ENCODE measurements around the gene RABGAP1L.
"Not testable (repeated sequence)": the region's sequence is repeated elsewhere in the genome, so short reads cannot be mapped to it uniquely, and the experiment has no call there.

Gene RABGAP1L

GRCh38 chr1:174543421-174543820, 384.1 kb downstream of the RABGAP1L start:
- in situ Hi-C loops (cut with MboI; ENCODE audit: low sequenced_read_pairs): not testable (repeated sequence)

DNA sequence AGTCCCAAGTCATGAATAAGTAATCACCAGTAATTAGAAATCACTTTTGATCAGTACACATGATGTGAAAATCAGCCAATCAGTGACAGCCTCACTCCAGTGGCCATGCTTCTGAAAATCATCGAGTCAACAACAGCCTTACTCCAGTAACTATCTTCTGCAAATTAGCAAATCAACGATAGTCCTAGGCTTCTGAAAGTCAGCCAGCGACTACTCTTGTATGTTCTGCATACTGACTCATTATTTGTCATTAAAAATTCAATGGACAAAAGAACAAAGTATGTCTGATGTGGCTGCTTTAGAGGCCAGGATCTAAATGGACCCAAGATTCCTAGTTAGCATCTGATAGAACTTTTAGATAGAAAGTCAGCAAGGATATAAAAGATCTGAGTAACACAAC, 391.0 kb downstream of the RABGAP1L start:
- in situ Hi-C loops (cut with MboI; ENCODE audit: low sequenced_read_pairs): no loop called here

DNA sequence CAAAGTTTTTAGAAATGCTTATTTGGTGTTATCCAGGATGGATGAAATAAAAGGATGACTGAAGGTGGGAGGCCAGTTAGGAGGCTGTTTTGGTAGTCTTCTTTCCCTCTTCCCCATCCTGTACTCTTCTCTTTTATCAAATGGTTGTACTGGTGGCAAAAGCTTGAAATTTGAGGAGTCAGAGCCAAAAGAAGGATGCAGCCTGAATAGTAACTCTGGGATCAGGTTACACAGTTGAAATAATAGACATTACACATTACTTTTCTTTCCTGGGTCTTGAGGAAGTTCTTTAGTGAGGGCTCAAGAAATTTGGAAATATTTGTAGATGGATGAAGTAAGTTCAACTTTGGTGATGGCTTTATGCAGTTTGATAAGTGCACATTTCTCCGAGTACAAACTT, 397.1 kb downstream of the RABGAP1L start:
- in situ Hi-C loops (cut with MboI; ENCODE audit: low sequenced_read_pairs): no loop called here

- in situ Hi-C loops (cut with MboI; ENCODE audit: low sequenced_read_pairs): no loop called here
Measured at GRCh38 chr1:174568551-174568950, 409.2 kb downstream of the RABGAP1L start.

GRCh38 chr1:174569240-174569639, 409.9 kb downstream of the RABGAP1L start:
- in situ Hi-C loops (cut with MboI; ENCODE audit: low sequenced_read_pairs): no loop called here

GRCh38 chr1:174572771-174573170, 413.5 kb downstream of the RABGAP1L start:
- in situ Hi-C loops (cut with MboI; ENCODE audit: low sequenced_read_pairs): no loop called here

DNA sequence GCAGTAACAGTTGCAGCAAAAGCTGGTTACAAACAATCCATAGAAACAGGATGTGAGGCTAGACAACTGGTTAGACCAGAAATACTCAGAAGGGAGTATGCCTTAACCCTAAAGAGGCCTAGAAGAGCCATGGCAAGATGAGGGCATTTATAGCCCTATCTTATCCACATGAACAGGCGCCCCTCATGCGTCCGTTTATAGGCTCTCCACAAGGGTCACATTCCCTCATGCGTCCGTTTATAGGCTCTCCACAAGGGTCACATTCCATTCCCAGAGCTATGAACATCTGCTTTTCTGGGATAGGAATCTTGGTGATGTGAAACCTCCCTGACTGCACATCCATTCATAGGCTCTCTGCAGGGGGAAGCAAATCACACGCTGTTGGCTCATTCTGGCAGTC, 416.8 kb downstream of the RABGAP1L start:
- in situ Hi-C loops (cut with MboI; ENCODE audit: low sequenced_read_pairs): not testable (repeated sequence)

- in situ Hi-C loops (cut with MboI; ENCODE audit: low sequenced_read_pairs): no loop called here
Measured at GRCh38 chr1:174577681-174578080, 418.4 kb downstream of the RABGAP1L start.

GRCh38 chr1:174580801-174581200, 421.5 kb downstream of the RABGAP1L start:
- in situ Hi-C loops (cut with MboI; ENCODE audit: low sequenced_read_pairs): no loop called here

DNA sequence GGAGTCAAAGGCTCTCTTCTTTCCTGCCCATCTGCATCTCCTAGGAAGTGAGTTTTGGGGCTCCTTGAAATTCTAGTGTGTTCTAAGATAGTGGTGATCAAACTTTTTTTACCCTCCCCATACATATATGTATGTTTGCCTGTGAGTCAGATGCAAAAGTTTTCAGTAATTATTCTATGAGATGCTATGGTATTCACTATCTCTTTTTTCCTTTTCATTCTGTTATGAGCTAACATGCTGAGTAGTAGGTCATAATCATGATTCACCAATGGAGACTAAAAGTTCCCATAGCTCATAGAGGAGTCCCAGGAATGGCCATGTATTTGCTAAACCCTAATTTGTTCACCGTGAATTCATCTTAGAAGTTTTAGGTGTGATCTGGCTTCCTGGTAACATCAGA, 424.0 kb downstream of the RABGAP1L start:
- in situ Hi-C loops (cut with MboI; ENCODE audit: low sequenced_read_pairs): no loop called here

DNA sequence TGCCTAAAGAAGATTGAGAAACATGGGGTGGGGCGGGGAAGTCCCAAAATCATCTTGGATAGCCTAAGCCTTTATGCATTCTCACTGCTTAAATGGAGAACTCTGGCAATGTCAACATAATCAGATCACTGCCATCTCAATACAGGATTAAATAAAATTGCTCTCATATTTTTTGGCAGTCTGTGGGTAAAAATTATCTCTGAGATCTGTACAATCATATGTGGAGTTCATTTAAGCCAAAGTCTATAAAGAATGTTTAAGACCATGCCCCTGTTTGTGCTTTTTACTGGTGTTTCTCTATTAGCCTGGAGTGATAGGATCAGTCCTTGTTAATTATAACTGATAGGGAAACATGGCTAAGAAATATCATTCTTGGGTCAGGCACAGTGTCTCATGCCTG, 424.8 kb downstream of the RABGAP1L start:
- in situ Hi-C loops (cut with MboI; ENCODE audit: low sequenced_read_pairs): no loop called here

DNA sequence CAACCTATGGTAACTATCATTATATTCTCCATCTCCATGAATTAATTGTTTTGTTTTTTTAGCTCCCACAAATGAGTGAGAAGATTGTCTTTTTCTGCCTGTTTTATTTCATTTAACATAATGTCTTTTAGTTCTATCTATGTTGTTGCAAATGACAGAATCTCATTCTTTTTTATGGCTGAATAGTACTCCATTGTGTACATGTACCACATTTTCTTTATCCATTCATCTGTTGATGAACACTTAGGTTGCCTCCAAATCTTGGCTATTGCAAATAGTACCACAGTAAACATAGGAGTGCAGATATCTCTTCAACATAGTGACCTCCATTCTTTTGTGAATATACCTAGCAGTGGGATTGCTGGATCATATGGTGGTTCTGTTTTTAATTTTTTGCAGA, 429.3 kb downstream of the RABGAP1L start:
- in situ Hi-C loops (cut with MboI; ENCODE audit: low sequenced_read_pairs): not testable (repeated sequence)

- in situ Hi-C loops (cut with MboI; ENCODE audit: low sequenced_read_pairs): no loop called here
Measured at GRCh38 chr1:174605198-174605597, 445.9 kb downstream of the RABGAP1L start.

- in situ Hi-C loops (cut with MboI; ENCODE audit: low sequenced_read_pairs): no loop called here
Measured at GRCh38 chr1:174606471-174606870, 447.2 kb downstream of the RABGAP1L start.

DNA sequence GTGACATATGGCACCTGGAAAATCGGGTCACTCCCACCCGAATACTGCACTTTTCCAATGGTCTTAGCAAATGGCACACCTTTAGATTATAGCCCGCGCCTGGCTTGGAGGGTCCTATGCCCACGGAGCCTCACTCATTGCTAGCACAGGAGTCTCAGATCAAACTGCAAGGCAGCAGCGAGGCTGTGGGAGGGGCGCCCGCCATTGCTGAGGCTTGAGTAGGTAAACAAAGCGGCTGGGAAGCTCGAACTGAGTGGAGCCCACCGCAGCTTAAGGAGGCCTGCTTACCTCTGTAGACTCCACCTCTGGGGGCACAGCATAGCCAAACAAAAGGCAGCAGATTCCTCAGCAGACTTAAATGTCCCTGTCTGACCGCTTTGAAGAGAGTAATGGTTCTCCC, 458.6 kb downstream of the RABGAP1L start:
- in situ Hi-C loops (cut with MboI; ENCODE audit: low sequenced_read_pairs): not testable (repeated sequence)

DNA sequence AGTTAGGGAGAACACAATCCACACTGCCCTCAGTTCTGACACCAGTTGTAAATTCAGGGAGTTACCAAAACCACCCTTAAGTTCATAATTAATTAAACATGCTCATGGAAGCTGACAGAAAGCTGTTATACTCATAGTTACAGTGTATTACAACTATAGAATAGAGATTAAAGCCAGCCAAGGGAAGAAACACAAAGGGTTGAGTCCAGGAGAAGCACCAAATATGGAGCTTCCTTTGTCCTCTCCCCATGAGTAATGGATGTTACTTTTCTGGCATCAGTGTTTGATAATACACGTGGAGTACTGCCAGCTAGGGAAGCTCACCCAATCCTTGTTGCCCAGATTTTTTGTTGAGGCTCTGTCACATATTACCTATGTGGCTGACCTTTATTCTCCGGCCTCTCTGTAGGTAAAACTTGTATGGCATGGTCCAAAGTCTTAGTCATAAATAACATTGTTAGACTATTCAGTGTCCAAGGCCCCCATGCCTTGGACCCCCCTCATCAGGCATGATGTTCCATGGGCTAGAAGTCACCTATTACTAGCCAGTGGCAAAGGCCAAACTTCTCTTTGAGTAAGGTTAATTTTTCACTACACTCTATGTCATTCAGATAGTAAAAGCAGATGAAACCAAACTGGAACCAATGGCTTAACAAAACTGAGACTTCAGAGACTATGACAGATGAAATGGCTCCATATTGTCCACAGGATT, 464.2 kb downstream of the RABGAP1L start:
- in situ Hi-C loops (cut with MboI; ENCODE audit: low sequenced_read_pairs): no loop called here

DNA sequence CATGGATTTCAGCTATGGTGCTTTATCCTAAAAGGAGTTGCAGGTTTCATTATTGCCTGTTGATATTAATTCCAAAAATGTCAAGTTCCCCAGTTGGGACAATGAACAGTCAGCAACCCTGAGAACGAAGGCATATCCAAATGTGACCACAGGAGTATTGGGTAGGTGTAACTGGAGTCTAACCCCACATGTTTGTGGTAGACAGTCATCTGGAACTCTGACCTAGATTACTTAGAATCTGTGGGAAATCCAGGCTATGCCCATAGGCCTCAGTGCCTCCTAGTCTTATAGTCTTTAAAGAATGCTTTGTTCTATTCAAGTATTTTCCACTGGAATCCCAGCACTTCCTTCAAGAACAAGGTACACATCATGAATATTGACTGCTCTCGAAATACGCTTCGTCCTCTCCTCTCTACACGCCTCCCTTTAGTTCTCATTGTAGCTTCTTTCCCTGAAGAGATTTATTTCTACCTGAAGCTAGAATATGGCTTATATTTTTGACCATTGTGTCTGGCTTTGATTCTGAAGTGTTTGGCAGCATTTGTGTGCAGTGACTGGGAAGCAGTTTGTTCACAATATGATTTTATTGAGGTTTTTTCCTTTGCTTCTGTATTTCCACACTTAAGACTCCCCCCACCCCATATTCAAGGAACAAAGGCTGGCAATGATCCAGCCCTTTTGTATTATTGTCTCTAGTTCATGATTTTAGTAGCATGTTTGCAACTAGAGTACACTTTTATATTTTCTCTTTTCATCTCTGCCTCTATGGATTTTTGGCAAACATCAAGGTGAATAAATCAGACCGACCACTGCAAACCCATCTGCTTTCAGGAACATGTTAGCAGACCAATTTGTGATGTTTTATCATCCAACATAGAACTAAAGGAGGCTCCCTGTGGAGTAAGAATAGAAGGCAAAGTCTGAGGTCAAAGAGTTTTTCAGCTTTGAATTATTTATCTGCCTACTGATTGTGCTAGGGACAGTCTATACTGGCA, 467.0 kb downstream of the RABGAP1L start:
- in situ Hi-C loops (cut with MboI; ENCODE audit: low sequenced_read_pairs): no loop called here

DNA sequence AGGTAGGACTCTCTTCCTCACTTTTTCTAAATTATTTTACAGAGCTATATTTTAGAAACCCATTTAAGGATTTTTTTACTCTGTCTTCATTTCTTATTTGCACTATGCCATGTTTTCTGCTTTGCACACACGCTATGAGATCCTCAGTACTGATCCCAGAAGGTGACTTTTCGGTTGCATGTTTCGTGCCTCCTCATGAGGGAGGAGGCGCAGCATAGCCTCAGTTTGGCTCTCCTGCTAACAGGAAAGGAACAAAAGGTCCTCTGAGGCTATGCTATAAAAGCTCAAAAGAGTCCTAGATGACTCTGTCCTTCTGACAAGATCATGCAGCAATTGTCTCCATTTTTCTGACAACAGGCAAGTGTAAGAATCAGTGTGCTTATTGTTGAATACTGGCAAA, 478.2 kb downstream of the RABGAP1L start:
- in situ Hi-C loops (cut with MboI; ENCODE audit: low sequenced_read_pairs): no loop called here

DNA sequence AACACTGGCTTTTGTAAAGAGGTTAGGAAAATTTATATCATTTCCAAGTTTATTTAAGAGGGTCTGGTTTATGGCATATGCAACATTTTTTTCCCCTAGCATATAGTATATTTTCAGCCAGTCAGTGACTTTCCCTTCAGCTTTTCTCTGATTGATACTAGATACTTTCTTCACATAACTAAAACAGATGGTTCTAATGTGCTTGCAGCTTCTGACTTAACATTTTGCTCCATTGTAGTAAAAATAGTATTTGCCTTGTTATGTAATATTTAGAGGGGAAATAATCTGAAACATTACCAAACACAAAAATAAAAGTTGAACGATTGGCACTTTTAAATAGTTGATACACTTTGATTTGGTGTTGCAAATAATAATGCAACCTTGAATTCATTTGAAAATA, 480.1 kb downstream of the RABGAP1L start:
- in situ Hi-C loops (cut with MboI; ENCODE audit: low sequenced_read_pairs): no loop called here

DNA sequence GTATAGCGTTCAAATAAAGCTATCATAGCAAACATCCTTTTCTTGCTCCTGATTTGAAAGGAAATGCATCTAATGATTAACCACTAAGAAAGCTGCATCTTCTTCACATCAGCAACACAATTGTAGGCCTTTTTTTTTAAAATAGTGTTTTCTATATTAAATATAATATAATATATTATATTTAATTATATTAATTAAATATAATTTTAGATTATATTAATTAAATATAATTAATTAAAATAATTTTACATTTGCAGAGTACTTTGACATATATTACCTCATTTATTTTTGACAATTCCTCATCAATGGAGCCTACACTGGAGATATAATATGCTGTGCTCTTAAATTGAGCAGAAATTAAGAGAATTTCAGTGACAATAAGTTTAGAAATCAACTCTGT, 481.5 kb downstream of the RABGAP1L start:
- in situ Hi-C loops (cut with MboI; ENCODE audit: low sequenced_read_pairs): no loop called here

- in situ Hi-C loops (cut with MboI; ENCODE audit: low sequenced_read_pairs): no loop called here
Measured at GRCh38 chr1:174642393-174642792, 483.1 kb downstream of the RABGAP1L start.

DNA sequence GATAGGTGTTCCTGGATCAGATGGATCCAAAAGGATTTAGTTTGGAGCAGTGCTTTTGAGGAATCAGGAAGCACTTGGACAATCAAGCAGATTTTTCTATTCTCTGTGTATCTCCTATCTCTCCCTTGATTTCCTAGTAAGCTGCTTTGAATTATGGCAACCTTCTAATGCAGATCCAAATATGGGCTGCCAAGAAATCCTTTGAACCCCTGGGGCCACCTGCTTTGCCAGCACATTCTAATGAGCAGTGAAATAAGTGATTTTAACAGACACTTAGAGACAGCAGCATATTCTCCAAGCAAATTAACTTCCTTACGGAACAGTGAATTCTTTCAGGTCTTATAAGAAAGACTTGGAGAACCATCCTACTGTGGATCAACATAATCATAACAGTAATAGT, 483.9 kb downstream of the RABGAP1L start:
- in situ Hi-C loops (cut with MboI; ENCODE audit: low sequenced_read_pairs): no loop called here

Data from HL-60/S4 treated with phorbol 12-myristate 13-acetate at 8.2 ng/mL for 4 days and 3 days (cell line).